Hepatocyte (in vitro differentiated cells): ENCODE data around the gene RAX.

Experiments
- EZH2 ChIP-seq: fragments of 200-600 bp; sonication (generic); IDR thresholded peaks from 2 replicates; pipeline ENCODE4 v1.6.1; 2016; ENCODE audit warnings: antibody characterized with exemption, mild to moderate bottlenecking, borderline replicate concordance
- EZH2phosphoT487 ChIP-seq: fragments of 200-600 bp; sonication (generic); IDR thresholded peaks from one replicate; pipeline ENCODE4 v1.6.1; 2018; ENCODE audit warnings: antibody characterized with exemption, mild to moderate bottlenecking, low read depth, moderate library complexity; ENCODE audit not compliant: unreplicated experiment, severe bottlenecking
- TF ChIP-seq, protein P1 (sequence below): fragments of 200-600 bp; sonication (generic); IDR thresholded peaks from 2 replicates; pipeline ENCODE4 v1.5.1; 2016; ENCODE audit warnings: antibody characterized with exemption, mild to moderate bottlenecking; ENCODE audit not compliant: poor library complexity

DNA sequence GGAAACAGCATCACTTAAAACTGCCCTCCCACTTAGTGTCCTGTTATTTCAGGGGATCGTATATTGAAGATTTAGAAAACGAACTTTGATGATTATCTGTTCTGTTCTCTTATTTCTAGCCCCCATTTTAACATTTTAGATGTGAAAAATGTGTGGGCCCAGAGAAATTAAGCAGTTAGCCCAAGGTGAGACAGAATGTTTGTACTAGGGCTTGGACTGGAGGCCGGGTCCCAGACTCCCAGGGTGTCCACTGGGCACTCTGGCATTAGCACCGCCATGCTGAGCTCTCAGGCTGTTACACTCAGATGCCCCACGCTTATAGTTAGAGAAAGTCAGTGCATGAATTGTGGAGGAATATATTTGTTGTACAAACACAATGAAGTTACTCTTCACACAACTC is 5.5 kb upstream of the RAX start:
- TF ChIP-seq, protein P1, sequence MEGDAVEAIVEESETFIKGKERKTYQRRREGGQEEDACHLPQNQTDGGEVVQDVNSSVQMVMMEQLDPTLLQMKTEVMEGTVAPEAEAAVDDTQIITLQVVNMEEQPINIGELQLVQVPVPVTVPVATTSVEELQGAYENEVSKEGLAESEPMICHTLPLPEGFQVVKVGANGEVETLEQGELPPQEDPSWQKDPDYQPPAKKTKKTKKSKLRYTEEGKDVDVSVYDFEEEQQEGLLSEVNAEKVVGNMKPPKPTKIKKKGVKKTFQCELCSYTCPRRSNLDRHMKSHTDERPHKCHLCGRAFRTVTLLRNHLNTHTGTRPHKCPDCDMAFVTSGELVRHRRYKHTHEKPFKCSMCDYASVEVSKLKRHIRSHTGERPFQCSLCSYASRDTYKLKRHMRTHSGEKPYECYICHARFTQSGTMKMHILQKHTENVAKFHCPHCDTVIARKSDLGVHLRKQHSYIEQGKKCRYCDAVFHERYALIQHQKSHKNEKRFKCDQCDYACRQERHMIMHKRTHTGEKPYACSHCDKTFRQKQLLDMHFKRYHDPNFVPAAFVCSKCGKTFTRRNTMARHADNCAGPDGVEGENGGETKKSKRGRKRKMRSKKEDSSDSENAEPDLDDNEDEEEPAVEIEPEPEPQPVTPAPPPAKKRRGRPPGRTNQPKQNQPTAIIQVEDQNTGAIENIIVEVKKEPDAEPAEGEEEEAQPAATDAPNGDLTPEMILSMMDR, result no peak
- TF ChIP-seq EZH2 (no peak), EZH2phosphoT487 (no peak)
